AG08396 (cell line): ENCODE data around the gene KPTN.
A peak's percentile ranks its signal among the peaks of the same experiment; 100 is the strongest.

Experiments used
- DNase-seq: peaks from one replicate; pipeline ENCODE4 v3.0.0; 2012; ENCODE audit warnings: low spot score, mixed read lengths

Gene KPTN

DNA sequence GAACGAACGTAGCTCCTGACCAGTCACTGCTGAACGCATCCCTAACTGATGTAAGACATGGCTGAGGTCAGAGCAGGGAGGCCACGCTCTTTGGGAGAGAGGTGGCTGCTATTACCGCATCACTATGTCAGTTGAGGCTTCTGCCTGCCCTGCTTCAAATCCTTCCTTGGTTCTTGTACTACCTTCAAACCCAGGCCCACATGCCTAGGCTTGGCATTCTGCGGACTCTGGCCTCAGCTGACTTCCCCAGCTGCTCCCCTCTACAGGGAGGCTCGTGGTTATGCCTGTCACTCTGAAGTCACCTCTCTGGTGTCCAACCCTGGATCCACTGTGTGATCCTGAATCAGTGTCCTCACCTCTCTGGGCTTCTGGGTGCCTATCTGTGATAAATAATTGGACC lies 49.9 kb downstream of the KPTN start:
- DNase-seq, result no peak

GRCh38 chr19:47433121-47433520 lies 50.9 kb downstream of the KPTN start:
- no peak for DNase-seq

GRCh38 chr19:47432499-47432898 lies 51.5 kb downstream of the KPTN start:
- no peak for DNase-seq

DNA sequence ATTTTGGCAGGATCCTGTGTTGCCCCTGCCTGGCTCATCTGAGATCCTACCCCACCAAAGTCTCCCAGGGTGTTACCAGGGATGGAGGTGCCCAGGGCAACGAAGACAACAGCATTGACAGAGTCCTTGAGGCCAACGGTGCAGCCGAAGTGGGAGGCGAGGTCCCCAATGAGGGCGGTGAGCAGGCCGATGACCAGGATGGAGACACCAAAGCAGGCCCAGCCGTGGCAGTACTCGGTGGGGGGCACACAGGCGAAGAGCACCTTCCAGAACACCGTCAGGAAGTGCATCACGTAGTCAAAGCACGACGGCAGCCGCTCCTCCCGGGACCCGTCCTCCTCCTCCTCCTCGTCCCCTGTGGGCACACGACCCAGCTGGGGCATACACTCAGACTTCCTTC lies 51.9 kb downstream of the KPTN start:
- no peak for DNase-seq

GRCh38 chr19:47430041-47430802 lies 53.8 kb downstream of the KPTN start:
- DNase-seq, result peak; percentile 65

GRCh38 chr19:47429140-47429793 lies 54.8 kb downstream of the KPTN start:
- no peak for DNase-seq

DNA sequence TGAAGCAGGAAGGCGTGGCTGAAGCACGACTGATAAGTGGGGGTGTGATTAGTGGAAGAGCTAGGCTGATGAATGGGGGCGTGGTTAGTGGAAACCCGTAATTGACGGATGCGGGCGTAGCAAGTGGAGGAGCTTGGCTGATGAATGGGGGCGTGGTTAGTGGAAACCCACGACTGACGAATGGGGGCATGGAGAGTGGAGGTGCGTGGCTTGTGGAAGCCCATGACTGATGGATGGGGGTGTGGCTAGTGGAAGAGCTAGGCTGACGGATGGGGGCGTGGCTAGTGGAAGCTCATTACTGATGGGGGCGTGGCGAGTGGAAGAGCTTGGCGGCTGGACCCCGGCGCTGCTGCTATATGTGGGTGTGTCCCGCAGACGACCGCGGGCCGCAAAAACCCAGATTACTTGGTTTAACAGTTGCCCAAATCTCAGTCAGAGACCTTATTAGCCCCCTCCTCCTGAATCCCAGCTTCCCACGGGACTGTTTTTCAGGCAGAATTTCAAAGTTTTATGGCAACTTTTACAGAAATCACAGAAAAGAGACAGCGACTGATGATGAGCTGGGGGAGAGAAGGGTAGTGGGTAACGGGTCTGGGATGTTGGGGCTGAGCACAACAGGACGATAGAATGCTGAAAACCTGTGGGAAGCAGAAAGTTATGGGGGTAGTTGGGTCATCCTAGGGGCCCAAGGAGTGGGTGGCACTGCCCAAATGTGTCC lies 55.7 kb downstream of the KPTN start:
- DNase-seq, result peak; percentile 98

DNA sequence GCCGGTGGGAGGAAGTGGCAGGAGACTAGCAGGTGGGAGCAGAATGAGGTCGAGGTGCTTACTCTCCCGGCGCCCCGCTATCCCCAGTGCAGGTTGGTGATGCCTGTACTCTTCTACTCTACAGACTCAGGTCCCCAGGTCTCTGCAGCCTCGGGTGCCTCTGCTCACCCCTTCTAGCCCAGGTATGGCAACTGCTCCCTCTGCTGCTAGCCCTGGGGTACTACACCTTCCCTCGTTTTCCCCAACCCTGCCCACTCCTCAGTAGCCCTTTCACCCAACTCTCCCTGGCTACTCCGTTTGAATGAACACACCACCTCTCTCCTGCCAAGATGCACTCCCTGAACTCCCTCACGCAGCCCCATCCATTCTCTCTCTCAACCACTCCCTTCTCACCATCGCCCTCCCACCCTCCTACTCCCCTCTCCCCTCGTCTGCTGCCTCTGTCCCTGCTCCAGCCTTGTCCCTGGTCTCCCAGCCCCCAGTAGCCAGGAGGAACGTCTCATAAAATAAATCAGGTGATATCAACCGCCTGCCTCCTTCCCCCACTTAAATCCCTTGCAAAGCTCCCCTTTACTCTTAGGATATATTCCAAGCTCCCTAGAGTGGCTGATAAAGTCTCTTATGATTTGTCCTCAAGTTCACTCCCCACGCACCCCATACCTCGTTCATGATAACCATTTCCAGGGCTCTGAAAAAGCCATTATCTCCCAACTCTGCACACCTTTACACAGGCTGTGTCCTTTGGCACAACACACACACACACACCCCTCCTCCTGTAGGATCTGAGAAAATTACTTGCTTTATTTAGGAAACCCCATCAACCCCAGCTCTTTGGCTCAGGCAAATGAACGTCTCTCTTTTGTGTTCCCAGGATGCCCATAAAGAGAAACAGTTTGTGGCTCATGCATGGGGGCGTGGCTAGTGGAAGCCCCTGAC lies 56.5 kb downstream of the KPTN start:
- DNase-seq, result peak; percentile 71
